HepG2 (cell line): ENCODE data around the gene SIT1. TPM values are rescaled to one million over a fixed set of nuclear protein-coding genes. Genes with fewer than 3 reads are reported as not detected.

Source experiments
- ASH2L ChIP-seq: fragments of 300-600, 200-600 bp; sonication (generic); IDR thresholded peaks from 2 replicates; pipeline ENCODE4 v1.7.0; 2017; ENCODE audit warnings: low read depth, mild to moderate bottlenecking, moderate library complexity, mixed read lengths, low read length; ENCODE audit not compliant: insufficient read length
- DRAP1 ChIP-seq: IDR thresholded peaks from 2 replicates; pipeline ENCODE4 v1.6.1; 2016; ENCODE audit warnings: missing genetic modification reagents, missing compliant biosample characterization
- FOXP4 ChIP-seq: sonication (generic); formaldehyde crosslinking; IDR thresholded peaks from 2 replicates; pipeline ENCODE4 v1.4.0; 2020; ENCODE audit warnings: missing genetic modification reagents
- GMEB1 ChIP-seq: sonication (generic); formaldehyde crosslinking; IDR thresholded peaks from 2 replicates; pipeline ENCODE4 v1.5.1; 2020; ENCODE audit warnings: missing genetic modification reagents, mild to moderate bottlenecking, borderline replicate concordance
- HCFC1 ChIP-seq: fragments of 150-350 bp; IDR thresholded peaks from 2 replicates; pipeline ENCODE4 v1.6.1; 2014; ENCODE audit warnings: low read depth, low read length
- KLF12 ChIP-seq: sonication (generic); formaldehyde crosslinking; IDR thresholded peaks from 2 replicates; pipeline ENCODE4 v1.4.0; 2020; ENCODE audit warnings: missing genetic modification reagents, borderline replicate concordance
- MBD4 ChIP-seq: IDR thresholded peaks from 2 replicates; pipeline ENCODE4 v1.6.1; 2012; ENCODE audit warnings: low read length, inconsistent platforms, borderline replicate concordance
- MTA3 ChIP-seq: sonication (generic); formaldehyde crosslinking; IDR thresholded peaks from 2 replicates; pipeline ENCODE4 v1.4.0; 2020; ENCODE audit warnings: missing genetic modification reagents
- NAIF1 ChIP-seq: sonication (generic); formaldehyde crosslinking; IDR thresholded peaks from 2 replicates; pipeline ENCODE4 v1.5.0; 2020; ENCODE audit warnings: mild to moderate bottlenecking, missing genetic modification reagents, borderline replicate concordance
- PHF21A ChIP-seq: sonication (generic); formaldehyde crosslinking; IDR thresholded peaks from 2 replicates; pipeline ENCODE4 v1.5.0; 2020; ENCODE audit warnings: mild to moderate bottlenecking, missing genetic modification reagents
- RARA ChIP-seq: IDR thresholded peaks from 2 replicates; pipeline ENCODE4 v1.6.1; 2016; ENCODE audit warnings: missing genetic modification reagents, missing compliant biosample characterization
- SIX4 ChIP-seq: sonication (generic); formaldehyde crosslinking; IDR thresholded peaks from 2 replicates; pipeline ENCODE4 v1.4.0; 2020; ENCODE audit warnings: missing genetic modification reagents
- SKIL ChIP-seq: sonication (generic); formaldehyde crosslinking; IDR thresholded peaks from 2 replicates; pipeline ENCODE4 v1.8.0; 2022; ENCODE audit warnings: missing genetic modification reagents, mild to moderate bottlenecking, moderate library complexity, borderline replicate concordance
- SP4 ChIP-seq: sonication (generic); formaldehyde crosslinking; IDR thresholded peaks from 2 replicates; pipeline ENCODE4 v1.8.1; 2023; ENCODE audit warnings: mild to moderate bottlenecking, missing genetic modification reagents
- TP53 ChIP-seq: sonication (generic); formaldehyde crosslinking; conservative IDR thresholded peaks from 2 replicates; pipeline ENCODE4 v1.4.0; 2020; ENCODE audit warnings: missing genetic modification reagents
- UBTF ChIP-seq: sonication (generic); formaldehyde crosslinking; IDR thresholded peaks from 2 replicates; pipeline ENCODE4 v1.4.0; 2020; ENCODE audit warnings: mild to moderate bottlenecking, missing genetic modification reagents
- ZBTB20 ChIP-seq: sonication (generic); formaldehyde crosslinking; IDR thresholded peaks from 2 replicates; pipeline ENCODE4 v1.8.1; 2023; ENCODE audit warnings: missing genetic modification reagents, low read depth, mild to moderate bottlenecking, borderline replicate concordance
- ZFP1 ChIP-seq: IDR thresholded peaks from 2 replicates; pipeline ENCODE4 v1.6.1; 2016
- ZNF367 ChIP-seq: sonication (generic); formaldehyde crosslinking; IDR thresholded peaks from 2 replicates; pipeline ENCODE4 v1.4.0; 2020; ENCODE audit warnings: missing genetic modification reagents, borderline replicate concordance
- ZNF749 ChIP-seq: sonication (generic); formaldehyde crosslinking; IDR thresholded peaks from 2 replicates; pipeline ENCODE4 v1.8.0; 2022; ENCODE audit warnings: mild to moderate bottlenecking, missing genetic modification reagents, moderate library complexity, borderline replicate concordance
- polyA plus RNA-seq, 8 experiments: library from polyadenylated mRNA; depleted of rRNA in 3 of 8; stranded (reverse) in 7 of 8; unstranded in 1 of 8; fragments of >200 nt; fragmentation: Illumina TruSeq in 4 of 8; extraction: Trizol in 4 of 8; gene quantifications; 2 replicates each; pipeline versions ENCODE4 v1.2.1 to v1.2.3, GENCODE V29; 2011 to 2016; ENCODE audit warnings: low read depth in 4 of 8, missing spikeins in 1 of 8, mixed read lengths in 1 of 8; ENCODE audit not compliant: insufficient read depth in 1 of 8
- total RNA-seq, 5 experiments: library from RNA; depleted of rRNA; stranded (reverse); fragments of >200 nt; fragmentation: Illumina TruSeq; extraction: Trizol; gene quantifications; 2 replicates each; pipeline ENCODE4 v1.2.3, GENCODE V29; 2016; ENCODE audit warnings: low read depth in 1 of 5

SIT1 gene
- total and polyA plus RNA-seq, 2 of the 13 experiments (the other 11 are each of a cell fraction or from before 2014, with no cell fraction given): 0.09 to 6.7 TPM

GRCh38 chr9:35669331-35670145, 18.8 kb upstream of the SIT1 start (continued):
- TF ChIP-seq SKIL (CRISPR knock-in tag): peak; percentile 53; the same call in 1 of the 2 replicates
- TF ChIP-seq DRAP1: peak; percentile 38; the same call in 1 of the 2 replicates
- TF ChIP-seq ZNF367 (CRISPR knock-in tag): no peak
- peak; percentile 93 for TF ChIP-seq SIX4 (CRISPR knock-in tag)
- peak; percentile 63 for TF ChIP-seq ASH2L
- peak; percentile 72; the same call in 1 of the 2 replicates for TF ChIP-seq ZFP1 (CRISPR knock-in tag)
- no peak for TF ChIP-seq GMEB1
- peak; percentile 99 for TF ChIP-seq PHF21A (CRISPR knock-in tag)
- no peak for TF ChIP-seq MTA3 (CRISPR knock-in tag)
- no peak for TF ChIP-seq TP53 (CRISPR knock-in tag)
- no peak for TF ChIP-seq HCFC1
- peak; percentile 65 for TF ChIP-seq FOXP4 (CRISPR knock-in tag)
- TF ChIP-seq SP4 (CRISPR knock-in tag): peak; percentile 48; the same call in 1 of the 2 replicates
- no peak for TF ChIP-seq MBD4
- 0 out of 2 replicates have a peak, but pooled peaks have one; percentile 51 for TF ChIP-seq NAIF1
- 0 out of 2 replicates have a peak, but pooled peaks have one; percentile 31 for TF ChIP-seq UBTF (CRISPR knock-in tag)
- TF ChIP-seq ZNF749 (CRISPR knock-in tag): peak; percentile 53; the same call in 1 of the 2 replicates
- peak; percentile 80; the same call in 1 of the 2 replicates for TF ChIP-seq ZBTB20
- no peak for TF ChIP-seq KLF12 (CRISPR knock-in tag)
- peak; percentile 63; the same call in 1 of the 2 replicates for TF ChIP-seq RARA (CRISPR knock-in tag)
